ENCODE results near the gene PPARG.

PPARG gene

DNA sequence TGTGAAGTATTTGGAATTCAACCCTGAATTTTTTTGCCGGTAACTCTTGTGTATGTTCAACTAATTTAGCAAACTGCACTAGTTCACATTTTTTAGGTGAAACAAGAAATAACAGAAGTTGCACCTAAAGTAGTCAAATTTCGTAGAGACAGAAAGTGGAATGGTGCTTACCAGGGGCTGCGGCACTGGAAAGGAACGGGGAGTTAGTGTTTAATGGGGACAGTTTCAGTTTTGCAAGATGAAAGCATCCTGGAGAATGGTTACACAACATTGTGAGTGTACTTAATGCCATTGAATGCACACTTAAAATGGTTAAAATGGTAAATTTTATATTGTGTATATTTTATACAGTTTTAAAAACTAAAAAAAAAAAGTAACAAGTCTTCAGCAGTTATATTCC lies 27.4 kb downstream of the PPARG start:
- no peak for DNase-seq

- DNase-seq, result no peak
These were observed 28.0 kb downstream of the PPARG start for GRCh38 chr3:12316729-12317351.

DNA sequence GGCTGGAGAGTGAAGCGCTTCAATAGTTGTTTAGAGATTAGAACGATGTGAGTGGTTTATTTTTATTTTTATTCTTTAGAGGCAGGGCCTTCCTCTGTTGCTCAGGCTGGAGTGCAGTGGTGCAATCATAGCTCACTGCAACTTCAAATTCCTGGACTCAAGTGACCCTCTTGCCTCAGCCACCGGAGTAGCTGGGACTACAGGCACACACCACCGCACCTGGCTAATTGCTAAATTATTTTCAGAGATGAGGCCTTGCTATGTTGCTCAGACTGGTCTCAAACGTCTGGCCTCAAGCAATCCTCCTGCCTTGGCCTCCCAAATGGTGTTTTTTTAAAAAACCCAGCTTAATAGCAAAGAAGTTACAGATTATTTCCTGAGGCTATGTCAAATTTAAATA lies 29.0 kb downstream of the PPARG start:
- no peak for DNase-seq

GRCh38 chr3:12318758-12319621 lies 30.1 kb downstream of the PPARG start:
- no peak for DNase-seq

GRCh38 chr3:12321015-12321414 lies 32.1 kb downstream of the PPARG start:
- DNase-seq, result no peak

- DNase-seq, result no peak
These were observed 34.4 kb downstream of the PPARG start for GRCh38 chr3:12323237-12323636.

DNA sequence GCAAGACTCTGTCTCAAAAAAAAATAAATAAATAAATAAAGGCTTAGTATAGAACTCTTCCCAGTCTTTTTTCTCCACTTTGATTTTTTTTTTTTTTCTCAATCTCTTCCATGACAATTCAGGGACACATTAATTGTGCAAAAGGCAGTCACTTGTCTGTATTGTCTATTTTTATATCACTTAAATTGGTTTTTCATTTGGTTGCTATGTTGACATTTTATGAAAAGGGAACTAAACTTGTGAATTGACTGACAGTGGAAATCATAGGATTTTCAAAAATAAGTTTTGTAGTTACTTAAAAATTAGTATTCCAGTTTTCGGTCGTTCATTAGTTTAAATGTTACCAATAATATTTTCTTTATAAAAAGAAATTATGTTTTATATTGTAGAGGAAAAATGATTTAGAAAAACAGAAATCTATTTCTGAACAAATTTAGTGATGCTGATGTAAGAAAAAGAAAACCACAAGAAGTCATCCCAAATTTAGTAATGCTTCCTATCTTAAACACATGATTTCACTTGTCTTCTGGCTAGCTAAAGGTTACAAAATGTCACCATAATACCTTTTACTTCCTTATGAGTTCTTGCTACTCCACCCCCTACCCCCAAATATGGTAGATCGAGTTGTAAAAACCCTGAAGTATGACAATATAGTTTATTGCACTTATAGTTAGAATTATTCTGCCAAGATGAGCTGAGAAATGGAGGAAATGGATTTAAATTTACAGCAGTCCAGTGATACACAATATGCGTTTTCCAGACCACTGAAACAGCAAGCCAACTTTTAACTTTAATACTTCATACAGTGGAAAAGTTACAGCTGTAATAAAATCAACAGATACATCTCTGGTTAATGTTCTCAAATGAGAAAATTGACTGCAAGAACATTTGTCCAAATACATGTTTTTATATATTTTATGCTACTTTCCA lies 37.0 kb downstream of the PPARG start:
- no peak for DNase-seq

DNA sequence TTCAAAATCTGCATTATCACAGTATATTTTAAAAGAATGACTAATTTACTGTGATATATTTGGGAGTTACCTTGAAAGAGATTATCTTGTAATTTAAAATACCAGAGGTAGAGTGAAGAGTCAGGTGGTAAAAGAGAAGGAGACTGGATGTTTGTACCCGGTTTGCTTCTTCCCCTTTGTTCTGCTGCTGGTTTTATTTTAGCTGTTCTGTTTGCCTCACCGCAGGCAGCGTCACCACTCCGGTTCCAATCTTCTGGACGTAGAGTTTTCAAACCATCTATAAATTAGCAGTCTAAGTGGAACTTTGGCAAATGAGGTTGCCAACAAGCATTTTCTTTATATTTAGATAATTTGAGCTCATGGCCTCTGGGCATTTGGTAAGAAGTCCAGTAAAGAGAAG lies 38.2 kb downstream of the PPARG start:
- DNase-seq, result no peak

GRCh38 chr3:12328132-12328836 lies 39.4 kb downstream of the PPARG start:
- DNase-seq, result no peak

- no peak for DNase-seq
These were observed 40.1 kb downstream of the PPARG start for GRCh38 chr3:12328837-12329462.

- DNase-seq, result no peak
These were observed 45.9 kb downstream of the PPARG start for GRCh38 chr3:12334786-12335185.

DNA sequence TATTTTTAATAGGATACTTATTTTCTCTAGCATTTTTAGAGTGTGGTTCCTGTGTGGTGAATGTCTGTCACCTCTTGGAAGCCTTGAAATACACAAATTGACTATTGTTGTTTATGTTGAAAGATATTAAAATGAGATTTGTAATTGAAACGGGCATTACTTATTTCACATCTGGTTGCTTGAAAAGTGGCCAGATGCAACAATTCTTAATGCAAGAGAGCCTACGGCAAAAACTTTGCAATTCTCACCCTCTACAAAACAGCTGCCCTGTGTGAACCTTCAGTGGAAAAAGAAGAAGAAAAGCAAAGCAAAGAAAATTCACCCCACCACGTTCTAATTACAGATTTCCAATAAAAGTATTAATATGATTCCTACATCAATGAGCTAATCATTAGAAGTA lies 46.6 kb downstream of the PPARG start:
- no peak for DNase-seq

DNA sequence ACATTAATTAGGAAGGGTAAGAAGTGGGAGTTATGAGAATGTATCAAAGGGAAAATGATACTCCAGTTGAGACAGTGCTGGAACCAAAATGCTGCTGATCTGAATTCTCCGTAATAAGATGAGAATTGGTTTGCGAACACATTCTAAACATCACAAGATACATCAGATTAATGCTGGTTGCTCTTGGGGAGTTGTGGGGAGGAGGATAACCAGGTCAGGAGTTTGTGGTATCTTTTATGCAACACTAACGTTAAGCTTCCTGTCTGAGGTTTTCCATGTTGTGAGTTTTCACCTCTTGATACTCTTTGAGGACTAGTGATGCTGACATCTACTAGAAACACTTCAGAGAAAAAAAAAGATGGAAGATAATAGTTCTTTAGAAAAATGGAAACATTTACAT lies 47.2 kb downstream of the PPARG start:
- no peak for DNase-seq

DNA sequence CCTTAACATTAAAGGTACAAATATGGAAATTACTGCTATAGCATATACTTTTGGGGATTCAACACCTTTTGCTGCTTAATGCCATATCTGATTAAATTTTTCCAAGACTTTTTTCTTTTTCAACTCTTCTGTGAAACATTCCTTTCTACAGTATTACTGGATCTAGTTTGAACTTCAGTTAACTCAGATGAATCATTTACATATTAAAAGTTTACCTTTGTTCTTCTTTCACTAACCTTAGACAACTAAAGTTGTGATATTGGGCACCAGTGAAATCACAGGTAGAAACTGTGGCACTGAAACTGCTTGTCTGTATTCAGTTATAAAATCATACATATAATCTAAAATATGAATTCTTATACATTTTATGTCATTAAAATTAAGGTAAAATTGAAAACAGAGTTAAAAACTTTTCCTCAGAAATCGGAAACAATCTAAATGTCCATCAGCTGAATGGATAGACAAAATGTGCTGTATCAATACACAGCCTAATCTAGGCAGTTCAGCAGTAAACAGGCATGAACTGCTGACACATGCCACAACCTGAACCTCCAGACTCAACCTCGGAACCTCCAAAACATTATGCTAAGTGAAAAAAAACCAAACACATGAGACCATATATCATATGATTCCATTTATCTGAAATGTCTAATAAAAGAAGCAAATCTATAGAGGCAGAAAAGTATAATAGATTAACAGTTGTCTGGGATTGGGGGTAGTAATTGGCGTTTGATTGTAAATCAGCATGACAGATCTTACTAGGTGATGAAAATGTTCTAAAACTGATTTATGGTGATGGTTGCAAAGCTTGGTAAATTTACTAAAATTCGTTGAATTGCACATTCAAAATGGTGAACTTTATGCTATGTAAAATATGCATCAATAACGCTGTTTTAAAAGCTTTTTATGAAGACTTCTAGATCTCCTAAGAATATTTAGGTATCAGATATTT lies 50.0 kb downstream of the PPARG start:
- DNase-seq, result no peak

GRCh38 chr3:12339701-12340480 lies 51.0 kb downstream of the PPARG start:
- DNase-seq, result no peak

DNA sequence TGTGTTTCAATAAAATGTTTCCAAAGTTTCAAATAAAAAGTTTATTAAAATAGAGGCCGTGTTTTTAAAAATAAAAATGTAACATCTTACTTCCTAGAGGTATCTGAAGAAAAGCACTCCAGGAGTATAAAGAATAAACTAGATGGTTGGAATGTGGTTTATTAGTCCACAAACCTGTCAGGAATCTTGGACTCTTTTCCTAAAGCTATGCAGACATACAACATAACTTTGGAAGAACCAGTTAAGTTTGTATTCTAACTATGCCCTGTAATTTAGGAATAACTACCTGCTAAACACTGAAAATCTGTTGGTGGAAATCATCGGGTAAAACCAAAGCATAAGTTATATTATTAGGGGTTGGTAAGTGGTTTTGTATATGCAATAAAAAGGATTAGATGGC lies 51.6 kb downstream of the PPARG start:
- DNase-seq, result no peak

- DNase-seq, result no peak
These were observed 53.3 kb downstream of the PPARG start for GRCh38 chr3:12342151-12342550.

- DNase-seq, result no peak
These were observed 54.2 kb downstream of the PPARG start for GRCh38 chr3:12343047-12343501.

DNA sequence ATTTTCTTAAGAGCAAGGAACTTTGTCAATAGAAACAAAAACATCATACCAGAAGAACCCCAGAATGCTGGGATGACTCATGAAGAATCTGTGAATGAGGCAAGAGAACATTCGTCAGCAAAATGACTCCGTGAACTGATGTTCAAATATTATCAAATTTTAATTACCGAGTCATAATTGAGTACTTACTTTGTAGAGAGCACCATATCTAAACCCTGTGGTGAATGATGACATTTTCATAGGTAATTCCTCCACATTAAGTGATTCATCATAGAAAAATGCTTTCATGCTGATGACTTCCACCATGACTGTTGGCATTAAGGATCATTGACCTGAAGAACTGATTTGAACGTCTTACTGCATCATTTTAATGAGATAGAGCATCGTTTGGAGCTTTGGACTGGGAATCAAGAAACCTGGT lies 56.3 kb downstream of the PPARG start:
- DNase-seq, result no peak

All from activated CD4-positive, alpha-beta T cell treated with anti-CD3 and anti-CD28 coated beads for 48 hours (primary cell).